ENCODE data around the gene TOGARAM1. TPM values are rescaled to one million over a fixed set of nuclear protein-coding genes. Genes with fewer than 3 reads are reported as not detected.
A peak's percentile ranks its signal among the peaks of the same experiment; 100 is the strongest.

Gene TOGARAM1
- total RNA-seq, 1 donor from 2014 or later, result 12.2 TPM

GRCh38 chr14:45083617-45083975 lies 121.6 kb downstream of the TOGARAM1 start:
- no peak for DNase-seq (ENCODE audit: low read depth)
- Histone ChIP-seq H3K27me3 (ENCODE audit: control insufficient read depth, insufficient read depth, low read length) (no peaks in the 10 kb centered on the region), H3K36me3 (ENCODE audit: control insufficient read depth, insufficient read depth, low read length) (no peaks in the 10 kb centered on the region), H3K4me3 (ENCODE audit: low read depth, low read length) (peak overlapping the region; percentile 67)
- TF ChIP-seq CTCF (IDR thresholded peaks at IDR 0.05; ENCODE audit: insufficient read depth, low read length, poor library complexity, severe bottlenecking), result no peak

GRCh38 chr14:45083976-45084722 lies 122.2 kb downstream of the TOGARAM1 start, which contains the start of gene PRPF39:
Gene PRPF39 (plus strand): TSS chr14:45084116. CDS start chr14:45095240, 11,124 bp downstream.
- TF ChIP-seq CTCF (IDR thresholded peaks at IDR 0.05; ENCODE audit: insufficient read depth, low read length, poor library complexity, severe bottlenecking), result no peak
- peak; percentile 65 for DNase-seq (ENCODE audit: low read depth)
- Histone ChIP-seq H3K4me3 (ENCODE audit: low read depth, low read length) (peak within 1 kb of the TSS; percentile 67), H3K36me3 (ENCODE audit: control insufficient read depth, insufficient read depth, low read length) (no peaks in the 10 kb centered on the region), H3K27me3 (ENCODE audit: control insufficient read depth, insufficient read depth, low read length) (no peaks in the 10 kb centered on the region)

GRCh38 chr14:45084946-45085346 lies 123.0 kb downstream of the TOGARAM1 start:
- H3K36me3 ChIP-seq (ENCODE audit: control insufficient read depth, insufficient read depth, low read length), result no peaks in the 10 kb centered on the region
- no peak for TF ChIP-seq CTCF (IDR thresholded peaks at IDR 0.05; ENCODE audit: insufficient read depth, low read length, poor library complexity, severe bottlenecking)
- no peaks in the 10 kb centered on the region for H3K27me3 ChIP-seq (ENCODE audit: control insufficient read depth, insufficient read depth, low read length)
- H3K4me3 ChIP-seq (ENCODE audit: low read depth, low read length), result peak overlapping the region; percentile 67
- no peak for DNase-seq (ENCODE audit: low read depth)

GRCh38 chr14:45089813-45090212 lies 127.8 kb downstream of the TOGARAM1 start:
- no peak overlapping the region for H3K4me3 ChIP-seq (ENCODE audit: low read depth, low read length)
- DNase-seq (ENCODE audit: low read depth), result no peak
- no peaks in the 10 kb centered on the region for H3K36me3 ChIP-seq (ENCODE audit: control insufficient read depth, insufficient read depth, low read length)
- TF ChIP-seq CTCF (IDR thresholded peaks at IDR 0.05; ENCODE audit: insufficient read depth, low read length, poor library complexity, severe bottlenecking), result no peak
- no peaks in the 10 kb centered on the region for H3K27me3 ChIP-seq (ENCODE audit: control insufficient read depth, insufficient read depth, low read length)

GRCh38 chr14:45091710-45092109 lies 129.7 kb downstream of the TOGARAM1 start:
- no peak overlapping the region for H3K4me3 ChIP-seq (ENCODE audit: low read depth, low read length)
- no peaks in the 10 kb centered on the region for H3K27me3 ChIP-seq (ENCODE audit: control insufficient read depth, insufficient read depth, low read length)
- no peak for DNase-seq (ENCODE audit: low read depth)
- no peak for TF ChIP-seq CTCF (IDR thresholded peaks at IDR 0.05; ENCODE audit: insufficient read depth, low read length, poor library complexity, severe bottlenecking)
- H3K36me3 ChIP-seq (ENCODE audit: control insufficient read depth, insufficient read depth, low read length), result no peaks in the 10 kb centered on the region

- no peak overlapping the region for H3K4me3 ChIP-seq (ENCODE audit: low read depth, low read length)
- H3K36me3 ChIP-seq (ENCODE audit: control insufficient read depth, insufficient read depth, low read length), result no peaks in the 10 kb centered on the region
- TF ChIP-seq CTCF (IDR thresholded peaks at IDR 0.05; ENCODE audit: insufficient read depth, low read length, poor library complexity, severe bottlenecking), result no peak
- no peak for DNase-seq (ENCODE audit: low read depth)
- no peaks in the 10 kb centered on the region for H3K27me3 ChIP-seq (ENCODE audit: control insufficient read depth, insufficient read depth, low read length)
These were observed 132.3 kb downstream of the TOGARAM1 start for GRCh38 chr14:45094275-45094674.

Measured in kidney epithelial cell (primary cell).